ENCODE data around the gene IL22RA2.

Gene IL22RA2

DNA sequence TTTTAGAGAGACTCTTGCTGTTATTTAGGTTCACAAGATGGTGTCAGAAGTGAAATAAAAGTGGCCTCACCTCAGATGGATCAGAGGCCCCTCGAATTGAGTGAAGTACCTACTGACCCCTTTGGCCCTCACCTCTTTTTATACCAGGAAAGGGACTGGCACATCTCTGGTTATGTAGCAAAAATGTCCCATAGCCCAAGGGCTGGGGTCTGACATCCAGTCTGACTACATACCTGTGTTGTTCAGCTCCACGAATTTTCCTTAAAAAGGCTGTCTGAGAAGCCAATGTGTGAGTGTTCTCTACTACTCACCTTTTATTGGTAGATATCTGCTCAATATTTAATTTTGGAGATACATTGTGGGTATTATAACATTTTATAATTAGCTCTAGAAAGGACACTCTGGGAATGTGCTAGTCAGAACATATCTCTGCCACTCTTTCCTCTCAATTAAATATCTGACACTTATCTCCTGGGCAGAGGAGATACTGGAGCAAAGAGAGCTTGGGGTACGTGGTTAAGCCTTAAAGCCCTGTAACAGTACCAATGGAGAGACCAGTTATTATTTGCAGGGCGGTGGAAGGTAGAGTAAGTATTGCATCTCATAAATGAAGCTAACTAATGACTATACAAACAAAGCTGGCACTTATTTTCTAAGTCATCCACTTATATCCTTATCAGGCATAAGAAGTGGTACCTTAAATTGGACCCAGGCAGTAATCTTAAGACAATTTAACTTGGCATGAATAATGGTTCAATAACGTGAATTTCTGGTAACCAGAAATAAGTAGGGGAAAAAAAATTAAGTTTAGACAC, 20.0 kb upstream of the IL22RA2 start:
- no peak for DNase-seq

DNA sequence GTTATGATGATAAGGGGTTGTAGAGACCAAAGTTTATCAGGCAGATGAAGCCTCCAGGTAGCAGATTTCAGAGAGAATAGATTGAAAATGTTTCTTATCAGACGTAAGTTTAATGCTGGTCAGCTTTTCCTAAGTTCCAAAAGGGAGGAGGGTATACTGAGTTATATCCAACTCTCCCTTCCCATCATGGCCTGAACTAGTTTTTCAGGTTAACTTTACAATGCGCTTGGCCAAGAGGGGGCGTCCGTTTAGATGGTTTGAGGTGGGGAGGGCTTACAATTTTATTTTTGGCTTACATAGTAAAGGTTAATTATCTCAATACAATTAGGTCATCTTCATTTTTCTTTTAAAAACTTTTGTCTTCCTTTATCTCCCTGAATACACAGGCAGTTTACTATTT, 19.4 kb upstream of the IL22RA2 start:
- no peak for DNase-seq

GRCh38 chr6:137191670-137192069, 18.2 kb upstream of the IL22RA2 start:
- no peak for DNase-seq

DNA sequence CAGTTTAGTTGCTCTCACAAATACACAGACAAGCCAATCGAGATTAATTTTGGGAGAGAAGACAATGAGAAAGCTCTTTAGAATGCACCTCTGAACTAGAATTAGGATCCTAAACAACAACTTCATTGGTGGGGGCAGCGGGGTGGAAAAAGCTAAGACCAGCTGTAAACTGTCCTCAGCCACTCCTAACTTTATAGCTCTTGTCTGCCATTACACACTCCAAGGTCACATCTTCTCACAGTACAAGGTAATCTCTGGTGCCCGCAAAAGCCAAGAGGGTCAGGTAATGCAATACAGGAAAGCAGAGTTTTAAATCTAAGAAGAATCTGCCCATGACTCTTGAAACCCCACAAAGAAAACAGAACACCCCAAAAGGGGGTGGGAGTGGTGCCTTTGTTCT, 17.8 kb upstream of the IL22RA2 start:
- no peak for DNase-seq

DNA sequence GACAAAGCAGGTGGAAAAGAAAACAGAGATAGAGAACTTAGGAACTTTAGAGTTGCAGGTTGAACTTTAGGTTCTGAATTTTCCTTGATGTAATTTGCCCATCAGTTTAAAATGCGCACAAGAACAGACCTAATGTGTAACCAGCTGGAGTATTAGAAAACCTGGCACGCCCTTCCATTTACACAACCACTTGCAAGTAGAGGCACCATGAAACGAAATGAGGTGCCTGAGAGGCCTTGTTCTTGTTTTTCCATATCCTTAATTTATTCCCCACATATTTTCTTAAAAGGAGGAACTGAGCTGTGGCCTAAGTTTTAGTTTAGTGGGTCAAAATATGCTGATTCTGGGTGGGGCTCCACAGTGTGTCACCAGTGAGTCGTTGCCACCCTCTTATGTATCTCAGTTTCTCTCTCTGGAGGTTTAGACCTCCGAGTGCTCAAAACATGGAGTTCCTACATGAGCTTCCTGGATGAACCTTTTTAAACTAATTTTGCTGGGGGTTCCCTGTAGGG, 17.2 kb upstream of the IL22RA2 start:
- DNase-seq: no peak

DNA sequence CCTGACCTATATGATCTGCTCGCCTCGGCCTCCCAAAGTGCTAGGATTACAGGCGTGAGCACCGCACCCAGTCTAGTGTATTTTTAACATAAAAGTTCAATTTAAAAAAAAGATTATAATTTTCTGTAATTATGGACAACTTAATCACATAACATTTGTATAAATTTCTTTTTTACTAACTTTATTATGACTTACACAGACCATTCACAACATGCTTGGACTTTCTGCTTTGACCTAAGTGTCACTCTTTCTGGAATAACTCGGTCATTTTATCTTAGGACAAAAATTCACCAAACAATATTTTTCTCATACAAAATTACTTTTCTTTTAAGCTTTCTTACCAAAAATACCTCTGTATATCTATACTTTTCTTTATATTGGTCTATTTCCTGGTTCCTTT, 15.4 kb upstream of the IL22RA2 start:
- DNase-seq: peak; percentile 47

- DNase-seq: no peak
Observed at GRCh38 chr6:137185290-137185689, 11.8 kb upstream of the IL22RA2 start.

- DNase-seq: no peak
Observed at GRCh38 chr6:137182654-137183073, 9.2 kb upstream of the IL22RA2 start.

GRCh38 chr6:137181891-137182653, 8.6 kb upstream of the IL22RA2 start:
- DNase-seq: no peak

- DNase-seq: no peak
Observed at GRCh38 chr6:137177611-137178010, 4.2 kb upstream of the IL22RA2 start.

GRCh38 chr6:137176729-137177128, 3.3 kb upstream of the IL22RA2 start:
- DNase-seq: no peak

DNA sequence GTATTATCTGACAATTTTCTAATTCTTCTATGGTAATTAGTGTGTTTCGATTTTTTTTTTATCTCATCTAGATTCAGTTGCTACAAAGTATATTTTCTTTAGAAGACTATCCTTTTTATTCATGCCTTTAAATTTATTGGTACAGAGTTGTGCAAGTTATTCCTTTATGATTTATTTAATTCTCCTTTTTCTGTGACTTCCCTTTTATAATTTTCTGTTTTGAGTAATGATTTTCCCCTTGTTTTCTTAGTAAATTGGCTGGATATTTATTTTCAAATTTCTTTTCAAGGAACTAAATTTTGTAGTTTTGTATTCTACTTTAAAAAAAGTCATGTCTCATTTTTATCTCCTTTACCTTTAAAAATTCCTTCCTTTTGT, 2.4 kb upstream of the IL22RA2 start:
- DNase-seq: no peak

GRCh38 chr6:137175157-137175867, 1.9 kb upstream of the IL22RA2 start:
- DNase-seq: no peak

- no peak for DNase-seq
Observed at GRCh38 chr6:137172734-137173431, 561 bp downstream of the IL22RA2 start.

- DNase-seq: no peak
Observed at GRCh38 chr6:137171824-137172733, 1.4 kb downstream of the IL22RA2 start.

GRCh38 chr6:137171053-137171374, 2.4 kb downstream of the IL22RA2 start:
- DNase-seq: no peak

DNA sequence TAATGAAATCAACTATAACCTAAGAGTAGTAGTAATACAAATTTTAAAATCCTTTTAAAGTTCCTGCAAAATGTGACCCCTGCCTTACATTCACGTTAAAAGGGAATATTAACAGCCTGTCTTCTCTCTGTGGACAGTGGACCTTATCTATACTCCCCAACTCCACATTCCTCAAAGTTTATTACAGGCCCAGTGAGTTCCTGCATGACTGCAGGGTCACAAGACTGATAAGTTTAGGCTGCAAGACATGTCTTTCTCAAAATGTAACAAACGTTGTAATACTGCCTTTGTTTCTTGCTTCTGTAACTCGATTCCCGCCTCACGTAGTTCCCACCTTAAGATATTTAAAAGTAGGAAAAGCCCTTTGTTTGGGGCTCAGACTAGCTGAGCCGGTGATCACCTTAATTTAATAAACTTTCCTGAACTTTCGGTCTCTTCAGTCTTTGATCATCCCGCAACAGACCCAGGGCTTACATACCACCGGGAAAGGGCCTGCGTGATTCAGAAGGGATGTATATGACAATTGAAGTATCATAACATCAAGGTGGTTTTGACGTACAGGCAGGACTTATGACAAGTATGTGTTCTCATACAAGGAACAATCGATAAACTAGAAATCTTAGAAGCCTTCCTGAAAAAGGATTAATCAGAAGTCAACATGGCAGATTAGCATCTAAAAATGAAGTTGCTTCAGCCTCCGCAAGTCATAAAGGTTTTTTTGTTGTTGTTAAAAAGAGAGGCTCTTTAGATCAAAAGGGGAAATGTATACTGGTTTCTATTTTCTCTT, 3.0 kb downstream of the IL22RA2 start:
- no peak for DNase-seq

DNA sequence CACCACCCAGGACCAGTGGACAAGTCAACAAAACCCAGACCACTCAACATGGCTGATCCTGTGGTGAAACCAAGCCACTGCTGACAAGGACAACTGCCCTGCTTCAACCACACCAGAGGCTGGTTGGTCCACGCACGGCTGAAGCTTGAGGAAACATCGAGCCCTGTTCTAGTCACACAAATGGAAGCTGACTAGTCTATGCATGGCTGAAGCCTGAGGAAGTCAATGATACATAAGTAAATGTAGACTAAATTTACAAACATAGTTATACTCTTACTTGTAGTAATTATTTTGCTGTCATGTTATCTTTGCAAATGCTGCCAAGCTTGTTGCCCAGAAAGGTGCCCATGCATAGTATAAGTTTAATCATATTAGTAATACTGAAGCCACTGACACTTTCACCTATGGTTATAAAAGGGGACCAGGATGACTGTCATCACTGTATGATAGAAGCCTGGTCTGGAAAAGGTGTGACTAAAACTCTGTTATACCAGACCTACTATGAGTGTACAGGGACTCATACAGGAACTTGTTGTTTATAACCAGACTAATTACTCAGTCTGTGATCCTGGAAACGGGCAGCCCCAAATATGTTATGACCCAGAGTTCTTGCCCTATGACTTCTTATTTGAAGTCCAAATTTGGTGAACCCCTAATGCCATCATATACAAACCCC, 5.6 kb downstream of the IL22RA2 start:
- DNase-seq: no peak

DNA sequence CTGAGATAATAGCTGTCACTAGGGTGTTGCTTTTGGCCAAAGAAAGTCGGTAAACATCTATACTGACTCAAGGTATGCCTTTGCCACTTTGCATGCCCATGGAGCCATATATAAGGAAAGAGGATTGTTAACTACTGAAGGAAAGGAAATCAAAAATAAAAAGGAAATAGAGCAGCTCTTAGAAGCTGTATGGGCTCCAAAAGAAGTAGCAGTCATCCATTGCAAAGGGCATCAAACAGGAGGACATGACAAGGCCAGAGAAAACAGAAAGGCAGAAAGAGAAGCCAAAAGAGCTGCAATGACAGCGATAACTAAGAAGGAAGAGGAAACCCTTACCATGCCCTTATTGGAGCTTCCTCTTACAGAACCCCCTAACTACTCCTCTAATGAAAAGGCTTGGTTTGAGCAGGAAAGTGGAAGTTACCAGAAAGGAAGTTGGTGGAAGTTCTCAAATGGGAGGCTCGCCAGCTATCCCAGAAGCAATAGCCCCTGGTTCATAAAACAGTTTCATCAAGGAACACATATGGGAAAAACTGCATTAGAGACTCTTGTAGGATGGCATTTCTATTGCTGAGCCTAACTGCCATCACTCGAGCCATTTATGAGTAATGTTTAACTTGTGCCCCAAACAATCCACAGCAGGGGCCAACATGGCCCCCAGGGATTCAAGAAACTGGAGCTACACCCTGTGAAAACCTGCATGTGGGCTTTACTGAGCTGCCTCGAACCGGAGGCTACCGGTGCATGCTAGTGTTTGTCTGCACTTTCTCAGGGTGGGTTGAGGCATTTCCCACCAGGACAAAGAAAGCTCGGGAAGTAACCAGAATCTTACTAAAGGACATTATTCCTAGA, 7.0 kb downstream of the IL22RA2 start:
- DNase-seq: no peak
